Stimulated activated CD8-positive, alpha-beta memory T cell treated with anti-CD3 and anti-CD28 coated beads, Interleukin-15, amount 100 ng/mL, for 24 hours (primary cell): Measurements from ENCODE around the gene ACBD6.
A peak's percentile ranks its signal among the peaks of the same experiment; 100 is the strongest.

ENCODE experiments used
- DNase-seq: peaks from one replicate; pipeline ENCODE4 v3.0.0-alpha.2; 2020; ENCODE audit warnings: low read depth

ACBD6 gene

DNA sequence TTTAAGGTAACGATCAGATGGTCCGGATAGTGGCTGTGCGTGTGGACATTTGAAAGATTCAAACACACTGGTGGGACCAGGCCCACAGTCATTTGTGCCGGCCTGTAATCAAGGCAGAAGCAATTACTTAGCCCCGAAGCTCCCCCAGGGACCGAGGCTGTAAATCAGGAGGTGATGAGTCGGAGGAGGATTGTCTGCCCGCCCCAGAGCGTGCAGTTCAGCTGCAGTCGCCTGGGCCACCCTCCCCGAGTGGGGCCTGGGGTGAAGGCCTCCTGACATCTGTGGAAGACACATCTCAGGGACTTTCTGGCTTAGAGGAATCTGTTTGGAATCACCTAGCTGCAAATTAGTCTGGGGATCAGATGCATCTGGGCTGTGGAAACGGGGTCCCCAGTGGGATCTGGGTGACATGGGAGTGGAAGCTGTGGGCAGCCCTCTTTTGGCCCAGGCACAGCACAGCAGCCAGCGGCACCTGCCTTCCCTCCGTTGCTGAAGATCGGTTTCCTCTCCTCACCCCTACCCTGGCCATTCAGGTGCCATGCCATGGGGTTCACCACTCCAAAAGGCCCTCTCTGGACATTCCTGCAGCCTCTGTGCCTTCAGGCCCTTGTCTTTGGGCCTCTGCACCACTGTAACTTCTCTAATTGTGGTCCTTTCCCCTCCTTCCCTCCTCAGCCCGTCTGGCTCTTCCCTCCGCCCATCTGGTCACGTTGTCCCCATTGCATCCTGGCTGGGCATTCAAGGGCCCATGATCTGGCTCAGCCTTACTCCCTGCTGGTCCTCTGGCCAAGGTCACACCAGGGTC lies 246.6 kb downstream of the ACBD6 start:
- DNase-seq = no peak

DNA sequence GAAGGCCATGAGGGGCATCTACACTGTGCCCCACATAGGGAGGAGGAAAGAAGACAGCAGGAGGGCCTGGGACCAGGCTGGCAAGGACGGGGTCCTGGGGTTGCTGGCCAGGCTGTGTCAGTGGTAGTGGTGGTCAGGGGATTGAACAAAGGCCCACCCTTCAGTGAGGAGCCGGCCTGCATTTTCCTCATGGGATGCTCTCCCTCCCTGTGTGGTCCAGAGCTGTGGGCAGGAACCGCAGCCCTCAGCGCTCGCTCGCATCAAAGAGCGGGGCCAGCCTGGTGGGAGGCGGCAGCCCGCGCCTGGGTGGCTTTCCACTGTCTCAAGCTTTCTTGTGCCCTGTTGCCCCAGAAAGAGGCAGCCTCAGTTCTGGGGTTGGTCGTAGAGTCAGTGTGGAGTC lies 247.5 kb downstream of the ACBD6 start:
- no peak for DNase-seq

DNA sequence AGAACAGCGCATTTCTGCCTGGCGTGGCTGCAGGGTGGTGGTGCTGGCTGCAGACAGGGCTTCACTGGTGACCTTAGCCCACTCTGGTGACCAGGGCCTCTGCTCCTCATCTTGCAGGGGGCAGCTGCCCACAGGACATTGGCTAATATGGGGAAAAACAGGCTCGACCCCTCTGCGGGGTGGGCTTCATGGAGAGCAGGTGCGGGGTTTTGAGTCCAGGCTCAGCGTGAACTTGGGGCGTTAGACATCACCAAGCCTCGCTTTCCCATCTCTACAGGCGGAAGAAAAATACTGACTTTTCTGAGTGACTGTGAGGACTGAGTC lies 247.9 kb downstream of the ACBD6 start:
- no peak for DNase-seq

DNA sequence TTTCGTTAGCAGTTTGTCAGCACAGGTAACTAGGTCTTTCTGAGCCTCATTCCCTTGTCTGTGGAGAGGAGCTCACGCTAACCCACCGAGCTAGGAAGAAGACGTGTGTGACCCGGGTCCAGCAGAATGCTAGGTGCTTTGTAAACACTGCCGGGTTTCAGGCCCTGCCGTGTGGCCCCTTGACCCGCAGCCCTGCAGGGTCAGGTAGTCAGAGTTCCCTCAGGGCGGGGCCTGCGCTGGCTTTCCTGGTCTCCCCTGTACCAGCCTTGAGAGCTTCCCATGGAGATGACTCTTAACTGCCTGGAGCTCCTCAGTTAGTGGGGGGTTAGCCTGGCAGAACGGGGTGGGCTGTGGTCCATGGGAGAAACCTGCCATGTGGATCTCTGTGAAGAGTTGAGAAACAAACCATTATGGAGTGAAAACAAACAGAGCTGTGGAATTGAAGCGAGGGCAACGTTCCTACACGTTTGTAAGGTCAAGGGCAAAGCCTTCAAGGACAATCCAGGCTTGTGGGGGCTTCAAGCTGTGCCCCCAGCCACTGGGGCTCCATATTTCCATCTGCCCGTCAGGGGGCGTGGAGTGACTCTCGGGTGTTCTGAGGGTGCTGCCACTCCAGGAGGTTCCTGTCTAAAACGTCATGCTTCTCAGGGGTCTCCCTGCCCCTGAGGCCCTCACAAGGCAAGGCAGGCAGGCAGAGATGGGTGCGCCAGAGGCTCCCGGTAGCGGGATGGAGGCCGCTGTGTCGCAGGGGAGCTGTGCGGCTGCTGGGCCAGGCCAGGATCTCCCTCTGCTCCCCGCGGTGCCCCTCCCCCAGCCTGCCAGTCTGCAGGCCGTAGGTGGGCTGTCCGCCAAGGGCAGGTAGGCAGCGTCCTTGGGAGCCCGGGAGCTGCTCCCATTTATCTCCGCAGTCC lies 248.5 kb downstream of the ACBD6 start:
- no peak for DNase-seq

DNA sequence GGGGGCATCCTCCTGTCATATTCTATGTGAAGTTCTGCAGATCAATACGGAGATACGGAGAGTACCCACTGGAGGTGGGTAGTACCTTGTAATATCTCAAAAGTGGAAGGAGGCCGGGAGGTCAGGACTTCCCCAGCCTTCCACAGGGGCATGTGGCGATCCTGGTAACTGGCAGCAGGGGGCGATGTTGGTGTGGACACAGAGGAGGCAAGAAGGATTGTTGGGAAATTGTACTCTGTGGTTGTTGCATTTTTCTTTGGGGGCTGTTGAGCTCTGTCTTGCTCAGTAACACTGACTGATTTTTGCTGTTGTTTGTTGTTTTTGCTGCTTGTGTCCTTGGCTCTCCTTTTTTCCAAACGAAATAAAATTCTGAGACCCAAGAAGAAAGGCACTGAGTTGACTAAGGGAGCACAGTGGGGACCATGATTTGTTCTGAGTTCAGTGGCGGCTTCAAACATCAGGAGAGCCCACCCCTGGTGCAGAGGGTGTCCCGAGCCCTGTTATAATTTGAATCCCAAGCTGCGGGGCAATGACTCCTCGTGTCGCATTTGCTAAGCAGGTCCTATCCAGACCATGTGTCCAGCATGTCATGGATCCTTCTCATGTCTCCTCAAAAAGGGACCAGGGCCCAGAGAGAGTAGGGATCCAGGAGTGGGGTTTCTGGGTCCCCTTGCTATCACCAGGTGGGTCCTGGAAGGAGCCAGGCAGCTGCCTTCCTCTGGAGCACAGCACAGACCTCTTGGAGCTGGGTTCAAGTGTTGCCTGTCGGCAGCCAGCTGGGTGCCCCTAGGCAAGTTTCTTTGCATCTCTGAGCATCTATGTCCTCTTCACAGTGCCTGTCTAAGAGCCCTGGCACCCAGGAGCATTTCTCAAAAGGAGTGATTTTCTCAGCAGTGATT lies 249.5 kb downstream of the ACBD6 start:
- peak; percentile 34 for DNase-seq

DNA sequence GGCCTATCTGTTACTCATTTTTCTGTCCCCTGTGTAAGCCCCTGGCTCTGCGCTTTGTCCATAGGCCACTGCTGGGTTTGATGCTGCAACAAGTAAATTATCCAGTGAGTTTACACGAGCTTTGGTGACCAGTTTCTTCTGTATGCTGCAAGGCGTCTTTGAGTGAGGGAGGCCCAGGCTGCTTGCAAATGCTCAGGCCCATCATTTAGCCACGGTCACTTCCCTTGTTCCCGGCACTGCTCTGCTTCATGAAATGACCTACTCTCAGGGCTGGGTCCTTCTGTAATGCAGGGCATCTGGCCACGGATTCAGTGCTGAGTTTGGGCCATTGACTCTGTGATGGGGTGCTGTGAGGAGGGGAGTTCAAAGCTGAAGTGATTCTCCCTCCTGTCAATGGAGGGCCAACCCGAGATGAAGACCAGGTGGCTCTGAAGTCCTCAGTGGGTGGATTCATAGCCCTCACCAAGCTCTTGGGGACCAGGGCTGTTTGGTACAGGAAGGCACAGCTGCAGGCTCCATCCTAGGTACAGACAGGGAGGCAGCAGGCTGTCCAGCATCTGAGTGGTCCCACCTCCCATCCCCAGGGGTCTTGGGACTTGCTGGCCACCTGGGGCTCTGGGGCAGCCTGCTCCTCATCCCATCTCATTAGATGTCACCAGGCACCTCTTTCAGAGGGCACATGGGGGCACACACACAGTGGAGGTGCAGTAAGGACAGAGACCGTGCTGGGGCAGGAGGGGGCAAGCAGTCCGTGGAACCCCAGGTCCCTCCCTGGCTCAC lies 250.7 kb downstream of the ACBD6 start:
- DNase-seq = no peak

DNA sequence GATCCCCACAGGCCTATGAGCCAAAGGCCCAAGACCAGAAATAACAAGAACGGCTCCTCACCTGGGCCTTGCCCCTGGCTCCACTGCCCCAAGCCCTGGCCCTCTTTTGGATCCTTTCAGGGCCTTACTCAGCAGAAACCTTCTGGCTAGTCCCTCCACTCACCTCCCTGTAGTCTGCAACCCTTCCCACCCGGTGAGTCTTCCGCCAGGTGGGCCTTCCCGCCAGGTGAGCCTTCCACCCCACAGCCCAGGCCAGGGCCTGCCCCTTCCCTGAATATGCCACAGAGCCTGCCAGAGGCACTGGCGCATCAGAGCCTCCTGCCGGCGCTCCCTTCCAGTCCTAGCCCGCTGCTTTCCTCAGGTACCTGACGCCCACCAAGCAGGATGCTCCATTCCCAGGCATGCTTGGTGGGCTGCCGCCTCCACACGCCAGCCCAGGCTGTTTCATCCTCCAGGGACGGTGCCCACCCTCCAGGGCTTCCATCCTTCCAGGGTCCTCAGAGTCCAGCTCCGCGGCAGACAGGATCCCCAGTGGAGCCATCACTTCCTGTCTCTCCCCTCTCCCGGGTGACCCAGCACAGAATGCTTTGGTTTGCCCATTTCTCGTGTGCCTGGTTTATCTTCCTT lies 251.4 kb downstream of the ACBD6 start:
- DNase-seq = no peak

DNA sequence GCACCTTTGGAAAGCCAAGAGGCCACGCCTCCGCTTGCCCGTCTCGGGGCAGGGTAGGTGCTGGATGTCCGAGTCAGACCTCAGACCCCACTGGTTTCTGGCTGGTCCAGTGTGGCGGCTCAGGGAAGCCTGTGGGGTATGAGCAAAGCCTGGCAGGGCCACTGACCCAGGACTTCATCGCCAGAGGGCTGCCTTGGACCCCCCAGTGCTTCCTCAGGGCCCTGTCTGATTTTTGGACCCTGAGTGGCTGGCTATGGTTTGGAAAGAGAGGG lies 251.9 kb downstream of the ACBD6 start:
- no peak for DNase-seq

DNA sequence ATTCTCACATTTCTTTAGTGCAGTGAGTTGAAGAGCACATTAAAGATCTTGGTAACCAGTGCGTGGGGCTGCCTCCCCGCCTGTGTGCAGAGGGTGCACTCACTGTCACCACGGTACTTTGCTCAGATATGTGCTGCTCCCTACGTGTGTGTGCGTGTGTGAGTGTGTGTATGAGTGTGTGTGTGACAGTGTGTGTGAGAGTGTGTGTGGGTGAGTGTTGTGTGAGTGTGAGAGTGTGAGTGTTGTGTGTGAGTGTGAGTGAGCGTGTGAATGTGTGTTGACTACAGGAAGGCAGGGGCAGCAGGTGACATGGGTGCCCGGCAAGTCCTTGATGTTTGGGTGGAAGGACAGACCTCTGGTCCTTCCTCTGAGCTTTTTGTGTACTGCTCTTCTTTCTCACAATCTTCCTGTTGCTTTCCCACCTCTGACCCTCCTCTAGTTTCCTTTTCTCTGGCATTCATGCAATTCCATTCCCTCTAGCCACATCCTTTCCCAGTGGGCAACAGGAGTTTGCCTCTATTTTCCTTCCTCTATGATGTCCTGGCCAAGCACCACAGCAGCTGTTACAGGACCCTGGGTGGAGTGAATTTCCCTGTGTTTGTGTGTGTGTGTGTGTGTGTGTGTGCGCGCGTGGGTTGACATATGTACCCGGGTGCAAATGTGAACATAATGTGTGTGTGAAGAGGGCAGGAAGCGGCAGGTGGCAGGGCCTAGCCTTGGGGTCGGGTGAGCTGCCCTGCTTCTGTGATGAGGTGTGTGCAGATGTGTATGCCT lies 252.5 kb downstream of the ACBD6 start:
- no peak for DNase-seq

DNA sequence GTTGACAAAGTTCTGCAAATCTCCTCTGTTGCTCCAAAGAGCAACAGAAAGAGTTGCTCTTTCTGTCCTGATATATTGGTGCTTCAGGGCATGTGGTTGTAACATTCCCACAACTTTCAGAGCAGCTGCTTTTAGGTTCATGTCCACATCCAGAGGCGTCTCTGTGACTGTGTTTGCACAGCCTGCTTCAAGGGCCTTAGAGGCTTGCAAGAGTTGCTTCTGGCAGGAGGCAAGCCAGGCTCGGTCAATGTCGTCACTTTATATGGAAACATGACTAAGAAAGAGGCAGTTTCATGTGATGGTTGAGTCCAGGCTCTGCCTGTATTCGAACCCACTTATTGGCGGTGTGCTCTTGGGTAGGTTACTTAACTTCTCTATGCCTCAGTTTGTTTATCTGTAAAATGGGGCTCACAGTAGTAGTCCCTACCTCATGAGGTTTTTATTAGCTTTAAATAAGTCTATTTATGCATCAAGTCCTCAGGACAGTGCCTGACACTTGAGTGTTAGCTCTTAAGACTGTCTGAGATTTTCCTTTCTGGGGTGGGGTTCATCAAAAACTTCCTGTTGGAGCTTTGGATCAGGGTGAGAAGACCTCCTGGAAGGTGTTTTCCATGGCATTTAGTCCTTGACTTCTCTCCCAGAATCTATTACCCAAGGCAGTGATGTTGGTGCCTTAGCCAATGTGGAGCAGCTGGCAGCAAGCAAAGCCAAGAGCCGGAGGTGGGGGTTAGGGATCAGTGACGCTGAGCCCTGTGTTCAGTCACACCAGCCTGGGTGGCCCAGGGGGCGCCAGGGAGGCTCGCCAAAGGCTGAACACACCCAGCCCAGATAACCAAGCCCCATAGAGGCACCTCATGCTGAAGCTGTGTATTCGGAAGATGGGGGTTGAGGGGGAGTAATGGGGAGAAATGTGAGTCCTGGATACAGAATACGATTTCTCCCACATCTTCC lies 253.4 kb downstream of the ACBD6 start:
- DNase-seq = no peak

DNA sequence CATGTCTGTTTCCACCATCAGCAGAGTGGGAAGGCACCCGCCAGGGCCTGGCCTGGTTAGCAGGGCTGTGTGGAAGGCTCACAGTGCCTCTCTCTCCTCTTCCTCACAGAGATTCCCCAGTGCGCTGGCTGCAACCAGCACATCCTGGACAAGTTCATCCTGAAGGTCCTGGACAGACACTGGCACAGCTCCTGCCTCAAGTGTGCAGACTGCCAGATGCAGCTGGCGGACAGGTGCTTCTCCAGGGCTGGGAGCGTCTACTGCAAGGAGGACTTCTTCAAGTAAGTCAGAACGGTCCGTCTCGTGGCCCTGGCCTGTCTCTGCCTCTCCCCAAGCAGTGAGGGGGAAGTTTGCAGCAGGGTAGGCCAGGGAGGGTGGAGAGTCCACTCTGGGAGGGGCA lies 254.2 kb downstream of the ACBD6 start:
- DNase-seq = no peak

DNA sequence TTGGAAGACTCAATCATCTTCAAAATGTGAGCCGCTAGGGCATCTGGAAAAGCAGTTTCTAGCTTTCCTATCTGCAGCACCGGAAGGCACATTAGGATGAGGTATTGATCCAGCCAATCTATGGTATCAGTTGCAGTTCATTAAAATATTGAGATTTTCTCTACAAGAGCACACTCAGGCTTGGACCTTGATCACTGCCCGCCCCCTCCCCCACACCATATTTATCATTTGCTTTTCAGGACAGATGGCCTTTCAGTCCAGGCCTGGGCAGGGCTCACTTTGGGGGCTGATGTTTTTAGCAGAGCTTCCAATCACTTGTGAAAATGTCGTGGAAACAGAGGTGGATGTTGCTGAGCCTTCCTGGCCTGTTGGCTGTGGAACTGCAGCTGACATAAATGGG lies 254.8 kb downstream of the ACBD6 start:
- DNase-seq = no peak

DNA sequence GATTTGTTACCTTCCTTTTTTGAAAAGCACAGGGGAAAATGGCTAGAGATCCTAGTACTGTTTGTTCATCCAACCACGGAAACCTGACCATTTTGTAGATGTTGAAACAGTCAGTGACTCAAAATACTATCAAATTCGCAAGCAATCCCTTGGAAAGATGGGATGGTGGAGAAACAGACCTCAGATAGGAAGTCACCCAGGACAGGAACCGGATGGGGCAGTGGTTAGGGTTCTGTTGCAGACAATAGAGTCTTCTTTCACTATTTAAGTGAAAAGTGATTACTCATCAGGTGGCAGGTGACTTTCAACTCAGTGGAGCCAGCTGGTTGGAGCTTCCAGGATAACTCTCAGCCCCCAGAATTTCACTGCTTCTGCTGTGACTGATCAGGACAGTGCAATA lies 255.3 kb downstream of the ACBD6 start:
- DNase-seq = no peak

DNA sequence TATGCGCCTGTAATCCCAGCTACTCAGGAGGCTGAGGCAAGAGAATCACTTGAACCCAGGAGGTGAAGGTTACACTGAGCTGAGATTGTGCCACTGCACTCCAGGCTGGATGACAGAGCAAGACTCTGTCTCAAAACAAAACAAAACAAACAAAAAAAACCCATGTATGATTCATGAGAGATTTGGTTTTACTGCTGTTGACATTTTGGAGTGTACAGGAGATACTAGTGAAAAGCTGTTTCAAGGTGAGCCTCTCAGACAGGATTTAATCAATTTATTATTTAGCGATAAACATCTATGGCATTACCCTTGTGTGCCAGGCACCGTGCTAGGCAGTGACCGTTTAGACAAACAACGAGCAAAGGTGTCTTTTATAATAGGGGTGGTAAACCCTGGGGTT lies 255.8 kb downstream of the ACBD6 start:
- no peak for DNase-seq

DNA sequence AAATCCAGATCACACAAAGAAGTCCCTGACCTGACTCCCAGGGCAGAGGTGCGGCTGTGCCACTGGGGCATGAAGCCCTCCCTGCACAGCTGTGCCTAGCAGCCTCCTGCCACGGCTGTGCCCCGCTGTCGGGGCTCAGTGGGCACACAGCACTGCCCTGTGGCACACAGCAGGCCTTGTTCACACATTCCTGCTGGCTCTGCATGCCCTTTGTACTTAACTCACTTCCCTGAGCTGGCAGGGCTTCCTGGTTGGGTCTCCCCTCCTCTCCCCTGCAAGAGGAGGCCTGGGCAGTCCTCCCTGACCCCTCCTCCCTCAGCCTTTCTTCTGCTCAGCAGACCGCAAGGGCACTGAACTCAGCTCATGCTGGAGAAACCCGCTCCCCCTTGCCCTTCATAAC lies 257.5 kb downstream of the ACBD6 start:
- no peak for DNase-seq

DNA sequence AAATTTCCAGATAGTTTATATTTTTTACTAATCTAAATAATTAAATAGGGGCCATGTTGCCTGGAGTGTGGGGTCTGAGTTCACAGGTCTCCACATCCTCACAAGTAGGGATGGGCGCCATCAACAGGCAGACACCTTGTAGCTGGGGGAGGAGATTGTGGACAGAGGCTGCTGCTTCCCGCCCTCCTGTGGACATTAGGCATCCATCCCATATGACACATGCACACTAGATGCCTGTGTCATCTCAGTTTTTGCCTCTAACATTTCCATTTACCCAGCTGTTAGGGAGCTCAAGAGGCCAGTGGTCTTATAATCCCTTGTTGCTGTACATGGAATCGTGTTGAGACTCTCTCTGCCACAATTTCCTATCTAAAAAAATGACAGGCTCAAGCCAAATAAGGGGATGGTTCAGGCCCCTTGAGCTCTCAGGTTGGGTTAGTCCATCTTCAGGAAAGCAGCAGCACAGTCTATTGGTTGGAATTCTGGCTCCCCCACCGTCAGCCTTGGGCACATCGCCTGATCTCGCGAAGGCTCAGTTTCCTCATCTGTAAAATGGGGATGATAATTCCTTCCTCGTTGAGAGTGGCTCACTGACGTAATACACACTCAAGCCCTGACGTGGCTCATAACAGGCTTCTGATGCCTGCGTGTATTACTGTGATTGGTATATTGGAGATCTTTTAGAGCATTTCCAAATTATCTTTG lies 258.7 kb downstream of the ACBD6 start:
- DNase-seq = no peak

DNA sequence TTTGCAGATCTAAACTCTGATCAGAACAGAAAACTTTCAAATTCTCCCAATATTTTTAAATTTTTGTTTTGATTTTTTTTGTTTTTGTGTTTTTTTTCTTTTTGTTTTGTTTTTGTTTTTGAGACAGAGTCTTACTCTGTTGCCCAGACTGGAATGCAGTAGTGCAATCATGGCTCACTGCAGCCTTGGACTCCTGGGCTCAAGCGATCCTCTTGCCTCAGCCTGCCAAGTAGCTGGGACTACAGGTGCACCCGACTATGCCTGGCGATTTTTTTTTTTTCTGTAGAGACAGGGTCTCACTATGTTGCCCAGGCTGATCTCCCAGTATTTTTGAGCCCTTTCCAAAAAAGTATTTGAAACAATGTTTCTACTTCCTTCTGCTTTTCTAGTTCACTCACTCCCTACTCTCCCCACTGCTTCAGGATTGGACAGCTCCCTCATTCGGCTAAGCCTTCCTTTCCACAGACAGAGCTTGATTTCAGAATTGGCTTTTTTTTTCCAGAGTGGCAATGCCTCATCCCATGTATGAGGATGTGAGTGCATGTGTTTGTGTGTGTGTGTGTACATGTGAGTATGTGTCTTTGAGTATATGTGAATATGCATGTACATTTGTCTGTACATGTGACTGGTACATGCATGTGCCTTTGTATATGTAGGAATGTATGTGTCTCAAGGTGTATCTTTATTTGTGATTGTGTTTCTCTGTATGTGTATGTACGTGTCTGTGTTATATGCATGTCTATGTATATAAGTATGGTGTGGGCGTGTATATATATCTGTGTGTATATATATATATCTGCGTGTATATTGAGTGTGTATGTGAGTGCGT lies 260.4 kb downstream of the ACBD6 start:
- DNase-seq = no peak
